ENCODE measurements around the gene PRR20E. TPM values are rescaled to one million over a fixed set of nuclear protein-coding genes. Genes with fewer than 3 reads are reported as not detected.

PRR20E gene
- total and polyA plus RNA-seq, 12 donors = not detected

DNA sequence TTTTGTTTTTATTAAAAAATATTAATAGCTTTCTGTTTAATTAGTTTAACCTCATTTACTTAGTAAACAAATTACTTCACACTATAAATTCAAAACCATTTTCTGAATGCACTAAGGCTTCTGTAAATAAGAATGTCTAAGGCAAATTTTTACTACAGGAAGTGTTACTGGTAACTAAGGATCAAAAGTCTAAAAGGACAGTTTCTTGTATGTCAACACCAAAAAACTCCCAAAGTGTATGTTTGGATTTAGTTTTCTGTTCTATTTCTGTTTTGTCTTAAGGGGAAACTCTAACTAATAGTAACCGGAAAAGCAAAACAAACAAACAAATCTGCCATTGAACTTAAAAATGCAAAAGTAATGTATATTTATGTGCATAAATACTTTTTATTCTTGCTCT lies 24.7 kb downstream of the PRR20E start:
- Histone ChIP-seq H3K36me3 (replicated peaks in 1 of 2) (no peaks in the 10 kb centered on the region), H3K27ac (no peak overlapping the region), H3K9me3 (replicated peaks in 1 of 3) (no peaks in the 10 kb centered on the region), H3K27me3 (no peaks in the 10 kb centered on the region), H3K4me3 (no peak overlapping the region), H3K4me1 (replicated peaks in 1 of 2) (no peaks in the 10 kb centered on the region)
- no peak for TF ChIP-seq POLR2A (IDR thresholded peaks at IDR 0.05)
- TF ChIP-seq, protein P1, sequence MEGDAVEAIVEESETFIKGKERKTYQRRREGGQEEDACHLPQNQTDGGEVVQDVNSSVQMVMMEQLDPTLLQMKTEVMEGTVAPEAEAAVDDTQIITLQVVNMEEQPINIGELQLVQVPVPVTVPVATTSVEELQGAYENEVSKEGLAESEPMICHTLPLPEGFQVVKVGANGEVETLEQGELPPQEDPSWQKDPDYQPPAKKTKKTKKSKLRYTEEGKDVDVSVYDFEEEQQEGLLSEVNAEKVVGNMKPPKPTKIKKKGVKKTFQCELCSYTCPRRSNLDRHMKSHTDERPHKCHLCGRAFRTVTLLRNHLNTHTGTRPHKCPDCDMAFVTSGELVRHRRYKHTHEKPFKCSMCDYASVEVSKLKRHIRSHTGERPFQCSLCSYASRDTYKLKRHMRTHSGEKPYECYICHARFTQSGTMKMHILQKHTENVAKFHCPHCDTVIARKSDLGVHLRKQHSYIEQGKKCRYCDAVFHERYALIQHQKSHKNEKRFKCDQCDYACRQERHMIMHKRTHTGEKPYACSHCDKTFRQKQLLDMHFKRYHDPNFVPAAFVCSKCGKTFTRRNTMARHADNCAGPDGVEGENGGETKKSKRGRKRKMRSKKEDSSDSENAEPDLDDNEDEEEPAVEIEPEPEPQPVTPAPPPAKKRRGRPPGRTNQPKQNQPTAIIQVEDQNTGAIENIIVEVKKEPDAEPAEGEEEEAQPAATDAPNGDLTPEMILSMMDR (IDR thresholded peaks at IDR 0.05) = no peak
- intact Hi-C loops (cut with DNase I) = no loop called here
- WGBS, 4 donors = 71 to 91% (median 77%) methylated on average over 1 of the region's 1 CpG
- DNase-seq = no peak

DNA sequence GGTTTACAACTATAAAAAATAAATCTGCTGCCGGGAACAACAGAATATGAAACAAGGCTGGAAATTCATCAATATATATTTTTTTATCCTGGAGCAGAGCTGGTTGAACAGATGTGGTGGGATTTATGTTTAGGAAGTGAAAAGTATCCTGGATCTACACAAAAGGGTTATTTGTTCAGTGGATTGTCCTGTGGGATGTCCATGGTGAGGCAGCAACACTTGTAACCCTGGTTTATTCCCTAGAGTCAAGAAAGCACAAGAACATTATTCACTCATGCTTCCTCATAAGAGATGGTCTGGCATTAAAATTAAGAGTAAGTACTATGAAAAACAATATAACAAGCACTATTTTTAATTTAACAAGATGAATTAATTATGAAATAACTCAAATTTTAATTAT lies 46.0 kb downstream of the PRR20E start:
- no peak overlapping the region for H3K27ac ChIP-seq
- H3K4me1 ChIP-seq (replicated peaks in 1 of 2) = no peaks in the 10 kb centered on the region
- intact Hi-C loops (cut with DNase I) = no loop called here
- TF ChIP-seq, protein P1 (IDR thresholded peaks at IDR 0.05) = no peak
- no peak for TF ChIP-seq POLR2A (IDR thresholded peaks at IDR 0.05)
- no peak for DNase-seq
- H3K9me3 ChIP-seq (replicated peaks in 1 of 3) = no peaks in the 10 kb centered on the region
- H3K4me3 ChIP-seq = no peak overlapping the region
- WGBS, 4 donors = 68 to 87% (median 79%) methylated on average over 1 of the region's 1 CpG
- H3K27me3 ChIP-seq = no peaks in the 10 kb centered on the region
- no peaks in the 10 kb centered on the region for H3K36me3 ChIP-seq (replicated peaks in 1 of 2)

Small RNA genes within 50 kb of the gene (small RNA-seq; reads per million reads assigned to genes)
- gene PRR20FP = 0 reads per million in 2 donors

Other genes with a start within 250 kb of the PRR20E start
- gene PRR20A, start 26.3 kb upstream of the PRR20E start, total RNA-seq = not detected
- gene PRR20A, start 26.3 kb upstream of the PRR20E start, polyA plus RNA-seq = not detected
- not detected for gene PRR20B, start 19.7 kb upstream of the PRR20E start, total RNA-seq
- not detected for gene PRR20B, start 19.7 kb upstream of the PRR20E start, polyA plus RNA-seq
- not detected for gene PRR20C, start 13.1 kb upstream of the PRR20E start, total RNA-seq
- gene PRR20C, start 13.1 kb upstream of the PRR20E start, polyA plus RNA-seq = not detected
- gene PRR20D, start 6.6 kb upstream of the PRR20E start, total RNA-seq = not detected
- gene PRR20D, start 6.6 kb upstream of the PRR20E start, polyA plus RNA-seq = not detected